ENCODE measurements around the gene BCHE. TPM values are rescaled to one million over a fixed set of nuclear protein-coding genes. Genes with fewer than 3 reads are reported as not detected.

Gene BCHE
- total RNA-seq, 1 donor from 2014 or later: 0.26 TPM

DNA sequence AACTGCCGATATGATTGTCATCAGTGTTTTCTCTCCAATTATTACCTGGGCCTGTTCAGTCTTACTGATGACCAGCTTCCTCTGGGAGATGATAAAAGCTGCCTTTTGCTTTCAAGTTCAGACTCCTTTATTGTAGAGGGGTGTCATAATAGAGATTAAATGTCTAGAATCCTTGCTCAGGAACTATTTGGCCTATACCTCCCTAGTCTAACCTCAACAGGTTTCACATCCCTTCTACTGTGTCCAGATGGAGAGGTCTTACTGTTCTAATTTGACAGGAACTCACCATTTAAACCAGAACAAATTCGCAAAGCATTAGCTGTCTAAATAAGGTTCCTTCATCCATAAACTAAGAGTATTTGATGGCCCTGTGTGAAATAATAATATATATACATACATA, 88.0 kb downstream of the BCHE start:
- H3K27me3 ChIP-seq (ENCODE audit: control insufficient read depth, insufficient read depth, low read length): no peaks in the 10 kb centered on the region
- H3K36me3 ChIP-seq (ENCODE audit: control insufficient read depth, insufficient read depth, low read length): no peaks in the 10 kb centered on the region
- FAIRE-seq: no peak
- H3K4me3 ChIP-seq (ENCODE audit: low read depth, low read length): no peak overlapping the region
- DNase-seq (ENCODE audit: low read depth): no peak
- TF ChIP-seq, protein P1, sequence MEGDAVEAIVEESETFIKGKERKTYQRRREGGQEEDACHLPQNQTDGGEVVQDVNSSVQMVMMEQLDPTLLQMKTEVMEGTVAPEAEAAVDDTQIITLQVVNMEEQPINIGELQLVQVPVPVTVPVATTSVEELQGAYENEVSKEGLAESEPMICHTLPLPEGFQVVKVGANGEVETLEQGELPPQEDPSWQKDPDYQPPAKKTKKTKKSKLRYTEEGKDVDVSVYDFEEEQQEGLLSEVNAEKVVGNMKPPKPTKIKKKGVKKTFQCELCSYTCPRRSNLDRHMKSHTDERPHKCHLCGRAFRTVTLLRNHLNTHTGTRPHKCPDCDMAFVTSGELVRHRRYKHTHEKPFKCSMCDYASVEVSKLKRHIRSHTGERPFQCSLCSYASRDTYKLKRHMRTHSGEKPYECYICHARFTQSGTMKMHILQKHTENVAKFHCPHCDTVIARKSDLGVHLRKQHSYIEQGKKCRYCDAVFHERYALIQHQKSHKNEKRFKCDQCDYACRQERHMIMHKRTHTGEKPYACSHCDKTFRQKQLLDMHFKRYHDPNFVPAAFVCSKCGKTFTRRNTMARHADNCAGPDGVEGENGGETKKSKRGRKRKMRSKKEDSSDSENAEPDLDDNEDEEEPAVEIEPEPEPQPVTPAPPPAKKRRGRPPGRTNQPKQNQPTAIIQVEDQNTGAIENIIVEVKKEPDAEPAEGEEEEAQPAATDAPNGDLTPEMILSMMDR (IDR thresholded peaks at IDR 0.05; ENCODE audit: insufficient read depth, low read length, severe bottlenecking): no peak

DNA sequence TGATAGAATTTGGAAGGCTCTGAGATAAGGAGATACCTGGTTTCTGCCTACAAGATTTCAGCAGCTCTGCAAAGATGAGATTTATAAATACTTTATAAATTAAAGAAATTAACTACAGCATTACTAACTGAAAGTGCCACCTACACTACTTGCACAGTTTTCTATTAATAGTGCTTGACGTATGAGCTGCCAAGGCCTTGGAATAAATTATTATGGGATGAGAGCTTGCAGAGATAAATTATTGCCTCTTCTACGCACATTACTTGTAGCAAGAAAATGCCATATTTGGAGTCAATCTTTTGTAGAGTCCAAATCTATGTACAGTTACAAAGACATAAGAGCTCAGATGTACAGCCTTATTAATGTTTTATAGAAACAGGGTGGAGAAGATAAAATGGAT, 89.1 kb downstream of the BCHE start:
- Histone ChIP-seq H3K36me3 (ENCODE audit: control insufficient read depth, insufficient read depth, low read length) (no peaks in the 10 kb centered on the region), H3K4me3 (ENCODE audit: low read depth, low read length) (no peak overlapping the region), H3K27me3 (ENCODE audit: control insufficient read depth, insufficient read depth, low read length) (no peaks in the 10 kb centered on the region)
- FAIRE-seq (no peak), DNase-seq (ENCODE audit: low read depth) (no peak)
- TF ChIP-seq, protein P1 (IDR thresholded peaks at IDR 0.05; ENCODE audit: insufficient read depth, low read length, severe bottlenecking): no peak

DNA sequence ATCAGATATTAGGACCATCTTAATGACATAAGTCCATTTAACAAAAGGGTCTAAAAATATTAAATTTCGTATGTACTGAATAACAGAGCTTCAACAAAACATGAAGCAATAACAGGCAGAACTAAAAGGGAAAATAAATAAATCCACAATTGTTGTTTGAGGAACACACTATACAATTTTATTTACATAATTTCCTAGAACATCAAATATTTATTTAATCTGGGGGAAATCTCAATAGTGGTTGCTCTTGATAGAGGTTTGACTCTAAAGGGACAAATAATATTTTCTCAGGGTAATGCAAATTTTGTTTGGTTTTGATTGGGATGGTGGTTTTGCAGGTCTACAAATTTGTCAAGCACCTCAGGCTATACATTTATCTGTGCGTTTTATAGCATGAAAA, 90.3 kb downstream of the BCHE start:
- TF ChIP-seq, protein P1 (IDR thresholded peaks at IDR 0.05; ENCODE audit: insufficient read depth, low read length, severe bottlenecking): no peak
- Histone ChIP-seq H3K27me3 (ENCODE audit: control insufficient read depth, insufficient read depth, low read length) (no peaks in the 10 kb centered on the region), H3K36me3 (ENCODE audit: control insufficient read depth, insufficient read depth, low read length) (no peaks in the 10 kb centered on the region), H3K4me3 (ENCODE audit: low read depth, low read length) (no peak overlapping the region)
- no peak for FAIRE-seq
- DNase-seq (ENCODE audit: low read depth): no peak

DNA sequence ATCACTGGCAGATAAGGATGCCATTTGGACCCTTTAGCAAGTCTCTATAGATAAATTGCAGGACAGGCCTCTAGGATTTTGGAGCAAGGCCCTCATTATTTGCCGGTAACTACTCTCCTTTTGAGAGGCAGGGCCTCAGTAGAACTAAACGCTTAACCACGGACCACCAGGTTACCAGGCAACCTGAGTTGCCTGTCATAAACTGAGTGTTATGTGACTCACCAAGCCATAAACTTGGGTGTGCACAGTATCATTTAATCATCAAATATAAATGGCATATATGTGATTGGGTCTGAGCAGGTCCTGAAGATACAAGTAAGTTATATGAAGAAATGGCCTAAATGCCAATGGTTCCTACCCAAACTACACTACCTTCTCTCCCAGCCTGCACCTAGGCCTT, 93.2 kb downstream of the BCHE start:
- Histone ChIP-seq H3K36me3 (ENCODE audit: control insufficient read depth, insufficient read depth, low read length) (no peaks in the 10 kb centered on the region), H3K27me3 (ENCODE audit: control insufficient read depth, insufficient read depth, low read length) (no peaks in the 10 kb centered on the region), H3K4me3 (ENCODE audit: low read depth, low read length) (no peak overlapping the region)
- TF ChIP-seq, protein P1 (IDR thresholded peaks at IDR 0.05; ENCODE audit: insufficient read depth, low read length, severe bottlenecking): no peak
- DNase-seq (ENCODE audit: low read depth): no peak
- FAIRE-seq: no peak

DNA sequence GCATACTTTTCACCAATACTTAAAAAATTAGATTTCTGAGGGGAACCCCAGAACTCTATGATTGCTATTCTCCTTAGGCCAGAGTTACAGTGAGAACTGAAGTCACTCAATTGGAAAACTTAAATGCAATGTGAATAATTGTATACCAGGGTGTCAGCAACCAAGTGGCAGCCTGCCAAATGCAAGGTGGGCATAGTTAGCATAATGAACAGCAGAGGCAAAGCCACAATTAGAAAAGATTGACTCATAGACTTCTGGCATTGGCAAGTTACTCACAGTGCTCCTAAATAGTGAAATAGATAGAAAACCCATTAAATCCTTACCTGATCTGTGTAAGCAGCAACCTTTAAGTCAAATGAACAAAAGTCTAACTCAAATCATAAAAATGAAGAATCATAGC, 94.9 kb downstream of the BCHE start:
- FAIRE-seq (no peak), DNase-seq (ENCODE audit: low read depth) (peak; percentile 52)
- TF ChIP-seq, protein P1 (IDR thresholded peaks at IDR 0.05; ENCODE audit: insufficient read depth, low read length, severe bottlenecking): no peak
- no peaks in the 10 kb centered on the region for H3K27me3 ChIP-seq (ENCODE audit: control insufficient read depth, insufficient read depth, low read length)
- no peaks in the 10 kb centered on the region for H3K36me3 ChIP-seq (ENCODE audit: control insufficient read depth, insufficient read depth, low read length)
- H3K4me3 ChIP-seq (ENCODE audit: low read depth, low read length): no peak overlapping the region

DNA sequence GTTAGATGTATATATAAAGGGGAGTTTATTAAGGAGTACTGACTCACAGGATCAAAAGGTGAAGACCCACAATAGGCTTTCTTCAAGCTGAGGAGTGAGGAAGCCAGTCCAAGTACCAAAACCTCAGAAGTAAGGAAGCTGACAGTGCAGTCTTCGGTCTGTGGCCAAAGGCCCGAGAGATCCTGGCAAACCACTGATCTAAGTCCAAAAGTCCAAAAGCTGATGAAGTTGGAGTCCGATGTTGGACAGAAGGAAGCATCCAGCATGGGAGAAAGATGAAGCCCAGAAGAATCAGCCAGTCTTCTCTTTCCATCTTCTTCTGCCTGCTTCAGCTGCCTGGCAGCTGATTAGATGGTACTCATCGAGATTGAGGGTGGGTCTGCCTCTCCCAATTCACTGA, 107.5 kb downstream of the BCHE start:
- TF ChIP-seq, protein P1 (IDR thresholded peaks at IDR 0.05; ENCODE audit: insufficient read depth, low read length, severe bottlenecking): no peak
- Histone ChIP-seq H3K4me3 (ENCODE audit: low read depth, low read length) (no peak overlapping the region), H3K27me3 (ENCODE audit: control insufficient read depth, insufficient read depth, low read length) (no peaks in the 10 kb centered on the region), H3K36me3 (ENCODE audit: control insufficient read depth, insufficient read depth, low read length) (no peaks in the 10 kb centered on the region)
- FAIRE-seq (no peak), DNase-seq (ENCODE audit: low read depth) (no peak)
